ENCODE data around the gene PFKFB4. TPM values are rescaled to one million over a fixed set of nuclear protein-coding genes. Genes with fewer than 3 reads are reported as not detected.
A peak's percentile ranks its signal among the peaks of the same experiment; 100 is the strongest.

PFKFB4 gene
- total RNA-seq, 2 donors from 2014 or later: 9.9 to 89.0 TPM

- Histone ChIP-seq H3K9me3 (no peaks in the 10 kb centered on the region), H3K4me3 (no peak overlapping the region), H3K4me1 (replicated peaks) (no peaks in the 10 kb centered on the region), H3K27me3 (replicated peaks; ENCODE audit: insufficient read depth) (no peaks in the 10 kb centered on the region), H3K27ac (peak overlapping the region; percentile 11 to 21), H3K36me3 (no peaks in the 10 kb centered on the region)
- TF ChIP-seq POLR2AphosphoS5 (IDR thresholded peaks at IDR 0.05) (no peak), CTCF (IDR thresholded peaks at IDR 0.05) (no peak), POLR2A (IDR thresholded peaks at IDR 0.05) (no peak)
- DNase-seq (ENCODE audit: low spot score): no peak
- intact Hi-C loops (cut with DNase I): no loop called here
- 41% methylated on average over 10 of the region's 12 CpGs for WGBS
Observed at GRCh38 chr3:48518638-48519276, 37.8 kb downstream of the PFKFB4 start.

GRCh38 chr3:48518069-48518468, 38.5 kb downstream of the PFKFB4 start:
- no peak for DNase-seq (ENCODE audit: low spot score)
- Histone ChIP-seq H3K27ac (peak overlapping the region; percentile 11 to 21), H3K9me3 (no peaks in the 10 kb centered on the region), H3K36me3 (no peaks in the 10 kb centered on the region), H3K27me3 (replicated peaks; ENCODE audit: insufficient read depth) (no peaks in the 10 kb centered on the region), H3K4me3 (no peak overlapping the region), H3K4me1 (replicated peaks) (no peaks in the 10 kb centered on the region)
- 92% methylated on average over 5 of the region's 6 CpGs for WGBS
- TF ChIP-seq POLR2AphosphoS5 (IDR thresholded peaks at IDR 0.05): no peak
- TF ChIP-seq POLR2A (IDR thresholded peaks at IDR 0.05): no peak
- intact Hi-C loops (cut with DNase I): no loop called here

GRCh38 chr3:48516571-48516970, 40.0 kb downstream of the PFKFB4 start:
- DNase-seq (ENCODE audit: low spot score): no peak
- intact Hi-C loops (cut with DNase I): no loop called here
- Histone ChIP-seq H3K4me3 (no peak overlapping the region), H3K4me1 (replicated peaks) (no peaks in the 10 kb centered on the region), H3K27me3 (replicated peaks; ENCODE audit: insufficient read depth) (no peaks in the 10 kb centered on the region), H3K27ac (no peak overlapping the region), H3K9me3 (no peaks in the 10 kb centered on the region), H3K36me3 (no peaks in the 10 kb centered on the region)
- TF ChIP-seq POLR2AphosphoS5 (IDR thresholded peaks at IDR 0.05) (no peak), CTCF (IDR thresholded peaks at IDR 0.05) (no peak), POLR2A (IDR thresholded peaks at IDR 0.05) (no peak)
- WGBS: 79% methylated on average over 8 of the region's 8 CpGs

- no peak overlapping the region for H3K4me3 ChIP-seq
- intact Hi-C loops (cut with DNase I): no loop called here
- WGBS: 96% methylated on average over 8 of the region's 8 CpGs
- H3K36me3 ChIP-seq: no peaks in the 10 kb centered on the region
- H3K4me1 ChIP-seq (replicated peaks): no peaks in the 10 kb centered on the region
- H3K27me3 ChIP-seq (replicated peaks; ENCODE audit: insufficient read depth): no peaks in the 10 kb centered on the region
- H3K9me3 ChIP-seq: no peaks in the 10 kb centered on the region
- no peak overlapping the region for H3K27ac ChIP-seq
- TF ChIP-seq CTCF (IDR thresholded peaks at IDR 0.05): no peak
- no peak for TF ChIP-seq POLR2A (IDR thresholded peaks at IDR 0.05)
- no peak for TF ChIP-seq POLR2AphosphoS5 (IDR thresholded peaks at IDR 0.05)
- no peak for DNase-seq (ENCODE audit: low spot score)
Observed at GRCh38 chr3:48514431-48515227, 42.0 kb downstream of the PFKFB4 start.

- no peaks in the 10 kb centered on the region for H3K36me3 ChIP-seq
- H3K4me3 ChIP-seq: no peak overlapping the region
- peaks cover 4% of the 10 kb centered on the region for H3K4me1 ChIP-seq (replicated peaks)
- no peak for TF ChIP-seq CTCF (IDR thresholded peaks at IDR 0.05)
- no peak for TF ChIP-seq POLR2AphosphoS5 (IDR thresholded peaks at IDR 0.05)
- TF ChIP-seq POLR2A (IDR thresholded peaks at IDR 0.05): no peak
- H3K27ac ChIP-seq: no peak overlapping the region
- no peaks in the 10 kb centered on the region for H3K9me3 ChIP-seq
- no peak for DNase-seq (ENCODE audit: low spot score)
- intact Hi-C loops (cut with DNase I): no loop called here
- no peaks in the 10 kb centered on the region for H3K27me3 ChIP-seq (replicated peaks; ENCODE audit: insufficient read depth)
- 95% methylated on average over 4 of the region's 4 CpGs for WGBS
Observed at GRCh38 chr3:48511551-48511950, 45.1 kb downstream of the PFKFB4 start.
